Activated CD8-positive, alpha-beta T cell treated with anti-CD3 and anti-CD28 coated beads for 36 hours (primary cell): ENCODE results near the gene CTBP2. TPM values are rescaled to one million over a fixed set of nuclear protein-coding genes. Genes with fewer than 3 reads are reported as not detected.

Experiments used
- ATAC-seq: fragments of 200-7000 bp; cut with Tn5 transposase; one replicate; pipeline ENCODE4 v1.10.0; 2021; ENCODE audit warnings: mild to moderate bottlenecking, moderate library complexity
- CTCF ChIA-PET: fragments of 350-600 bp; sonication (Branson Sonifier 250); formaldehyde crosslinking; loops from one replicate; lab custom pipeline; 2021; ENCODE audit warnings: antibody characterized with exemption; lab: Charles Lee
- POLR2A ChIA-PET: fragments of 350-600 bp; sonication (Branson Sonifier 250); formaldehyde crosslinking; loops from one replicate; lab custom pipeline; 2021; ENCODE audit warnings: antibody characterized with exemption; lab: Charles Lee
- DNase-seq: peaks from one replicate; pipeline ENCODE4 v3.0.0-alpha.2; 2020
- H3K27ac Mint-ChIP-seq: one replicate; pipeline ENCODE4 v1.8.0; 2021; ENCODE audit warnings: mild to moderate bottlenecking, mixed read lengths
- H3K27me3 Mint-ChIP-seq: one replicate; pipeline ENCODE4 v1.8.0; 2021; ENCODE audit warnings: mixed read lengths
- H3K36me3 Mint-ChIP-seq: one replicate; pipeline ENCODE4 v1.8.0; 2021; ENCODE audit warnings: low read depth, mixed read lengths
- H3K4me1 Mint-ChIP-seq: one replicate; pipeline ENCODE4 v1.8.0; 2021; ENCODE audit warnings: low read depth, mixed read lengths
- H3K4me3 Mint-ChIP-seq: one replicate; pipeline ENCODE4 v1.8.0; 2021; ENCODE audit warnings: mild to moderate bottlenecking, moderate library complexity, mixed read lengths
- H3K9me3 Mint-ChIP-seq: one replicate; pipeline ENCODE4 v1.8.0; 2021; ENCODE audit warnings: mixed read lengths
- intact Hi-C: fragments of 100-400 bp; cut with micrococcal nuclease; formaldehyde crosslinking; loops from one replicate; pipeline ENCODE4 v1.10.0; 2022
- total RNA-seq, 2 experiments: library from RNA; stranded (reverse); gene quantifications; one replicate each; pipeline ENCODE4 v1.2.3, GENCODE V29; 2021
- TF ChIP-seq, protein P1 (sequence below): fragments of 200-600 bp; IDR thresholded peaks from one replicate; pipeline ENCODE4 v1.8.0; 2022; ENCODE audit warnings: antibody characterized with exemption, mild to moderate bottlenecking

Gene CTBP2
- total RNA-seq, 2 experiments from 2014 or later: 0.60 to 0.88 TPM

DNA sequence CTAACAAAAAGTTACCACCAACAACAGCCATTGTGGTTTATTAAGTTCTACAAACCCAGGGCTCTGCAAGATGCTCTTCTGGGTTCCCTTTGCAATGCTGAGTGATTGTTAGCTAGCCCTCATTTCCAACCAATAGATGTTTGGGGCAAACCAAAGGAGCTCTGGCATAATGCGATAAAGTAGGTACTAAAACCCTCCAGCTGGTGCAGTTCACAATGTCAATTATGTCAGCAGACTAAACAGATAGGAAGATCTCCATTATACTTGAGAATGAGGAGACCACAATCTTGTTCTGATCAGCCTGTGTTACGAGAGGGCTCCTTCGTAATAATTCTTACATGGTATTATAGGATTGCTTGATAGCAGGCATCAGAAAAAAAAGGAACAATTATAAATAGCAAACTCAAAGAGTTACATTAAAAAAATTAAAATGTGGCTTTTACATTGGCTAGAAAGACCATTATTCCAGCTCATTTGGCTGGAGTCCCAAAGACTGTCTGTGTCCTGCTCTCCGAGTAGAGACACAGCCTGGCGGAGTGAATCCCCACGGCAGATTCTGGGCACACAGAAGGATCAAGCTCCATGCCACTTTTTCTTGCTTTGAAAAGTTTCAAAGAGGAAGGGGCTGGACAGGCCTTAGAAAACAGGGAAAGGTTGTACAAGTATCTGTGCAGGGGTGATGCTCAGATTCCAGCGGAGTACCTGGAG lies 124.6 kb downstream of the CTBP2 start:
- TF ChIP-seq, protein P1, sequence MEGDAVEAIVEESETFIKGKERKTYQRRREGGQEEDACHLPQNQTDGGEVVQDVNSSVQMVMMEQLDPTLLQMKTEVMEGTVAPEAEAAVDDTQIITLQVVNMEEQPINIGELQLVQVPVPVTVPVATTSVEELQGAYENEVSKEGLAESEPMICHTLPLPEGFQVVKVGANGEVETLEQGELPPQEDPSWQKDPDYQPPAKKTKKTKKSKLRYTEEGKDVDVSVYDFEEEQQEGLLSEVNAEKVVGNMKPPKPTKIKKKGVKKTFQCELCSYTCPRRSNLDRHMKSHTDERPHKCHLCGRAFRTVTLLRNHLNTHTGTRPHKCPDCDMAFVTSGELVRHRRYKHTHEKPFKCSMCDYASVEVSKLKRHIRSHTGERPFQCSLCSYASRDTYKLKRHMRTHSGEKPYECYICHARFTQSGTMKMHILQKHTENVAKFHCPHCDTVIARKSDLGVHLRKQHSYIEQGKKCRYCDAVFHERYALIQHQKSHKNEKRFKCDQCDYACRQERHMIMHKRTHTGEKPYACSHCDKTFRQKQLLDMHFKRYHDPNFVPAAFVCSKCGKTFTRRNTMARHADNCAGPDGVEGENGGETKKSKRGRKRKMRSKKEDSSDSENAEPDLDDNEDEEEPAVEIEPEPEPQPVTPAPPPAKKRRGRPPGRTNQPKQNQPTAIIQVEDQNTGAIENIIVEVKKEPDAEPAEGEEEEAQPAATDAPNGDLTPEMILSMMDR: no peak
- intact Hi-C loops: no loop called here
- Mint-ChIP-seq H3K27me3 (no peaks in the 10 kb centered on the region), H3K4me1 (no peaks in the 10 kb centered on the region), H3K9me3 (no peaks in the 10 kb centered on the region), H3K27ac (no peak overlapping the region), H3K36me3 (no peaks in the 10 kb centered on the region), H3K4me3 (no peak overlapping the region)
- ATAC-seq: no peak
- CTCF ChIA-PET: no interaction called here
- no peak for DNase-seq
- POLR2A ChIA-PET: no interaction called here

DNA sequence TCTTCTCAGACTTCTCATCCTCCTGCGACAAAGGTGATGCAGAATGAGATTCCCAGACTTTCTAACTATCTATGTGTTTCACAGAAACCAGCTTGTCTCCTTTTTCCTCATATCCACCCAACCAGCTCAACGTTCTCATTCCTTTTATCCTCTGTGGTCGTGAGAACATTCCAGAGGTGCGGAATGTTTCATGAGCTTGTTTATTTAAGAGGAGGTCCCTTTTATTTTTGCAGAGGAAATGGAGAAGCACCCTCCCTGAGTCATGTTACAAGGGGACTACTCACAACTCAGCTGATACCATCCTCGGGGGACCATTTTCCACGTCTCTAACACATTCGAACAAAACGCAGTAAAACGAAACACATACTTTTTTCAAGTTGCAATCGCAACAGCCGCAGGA lies 125.2 kb downstream of the CTBP2 start:
- ATAC-seq: no peak
- Mint-ChIP-seq H3K4me1 (no peaks in the 10 kb centered on the region), H3K27me3 (no peaks in the 10 kb centered on the region), H3K27ac (no peak overlapping the region), H3K36me3 (no peaks in the 10 kb centered on the region), H3K4me3 (no peak overlapping the region), H3K9me3 (no peaks in the 10 kb centered on the region)
- TF ChIP-seq, protein P1: no peak
- POLR2A ChIA-PET: no interaction called here
- intact Hi-C loops: no loop called here
- no peak for DNase-seq
- CTCF ChIA-PET: interaction anchor here (2.6 kb wide), 1 partner anchor 12 kb away, joined by 11 read pairs; no protein-coding TSS in a partner anchor

DNA sequence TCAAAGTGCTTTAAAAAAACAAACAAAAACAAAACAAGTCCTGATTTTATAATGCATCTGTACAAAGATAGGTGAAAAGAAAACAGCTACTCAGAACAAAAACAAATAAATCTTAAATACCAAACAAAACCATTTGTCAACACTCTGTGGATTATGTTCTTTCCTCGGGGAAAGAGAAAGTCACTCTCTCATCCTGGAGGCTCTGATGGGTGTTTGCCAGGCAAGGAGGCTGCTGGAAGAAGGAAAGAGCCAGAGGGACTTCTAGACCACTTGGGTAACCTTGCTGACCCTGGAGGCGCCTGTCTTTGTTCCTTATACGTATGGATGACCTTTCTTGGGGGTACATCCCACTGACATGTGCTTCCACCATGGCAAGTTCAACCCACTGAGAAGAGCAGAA lies 125.7 kb downstream of the CTBP2 start:
- ATAC-seq: no peak
- CTCF ChIA-PET: interaction anchor here (2.6 kb wide), 1 partner anchor 13 kb away, joined by 11 read pairs; no protein-coding TSS in a partner anchor
- no peaks in the 10 kb centered on the region for H3K36me3 Mint-ChIP-seq

DNA sequence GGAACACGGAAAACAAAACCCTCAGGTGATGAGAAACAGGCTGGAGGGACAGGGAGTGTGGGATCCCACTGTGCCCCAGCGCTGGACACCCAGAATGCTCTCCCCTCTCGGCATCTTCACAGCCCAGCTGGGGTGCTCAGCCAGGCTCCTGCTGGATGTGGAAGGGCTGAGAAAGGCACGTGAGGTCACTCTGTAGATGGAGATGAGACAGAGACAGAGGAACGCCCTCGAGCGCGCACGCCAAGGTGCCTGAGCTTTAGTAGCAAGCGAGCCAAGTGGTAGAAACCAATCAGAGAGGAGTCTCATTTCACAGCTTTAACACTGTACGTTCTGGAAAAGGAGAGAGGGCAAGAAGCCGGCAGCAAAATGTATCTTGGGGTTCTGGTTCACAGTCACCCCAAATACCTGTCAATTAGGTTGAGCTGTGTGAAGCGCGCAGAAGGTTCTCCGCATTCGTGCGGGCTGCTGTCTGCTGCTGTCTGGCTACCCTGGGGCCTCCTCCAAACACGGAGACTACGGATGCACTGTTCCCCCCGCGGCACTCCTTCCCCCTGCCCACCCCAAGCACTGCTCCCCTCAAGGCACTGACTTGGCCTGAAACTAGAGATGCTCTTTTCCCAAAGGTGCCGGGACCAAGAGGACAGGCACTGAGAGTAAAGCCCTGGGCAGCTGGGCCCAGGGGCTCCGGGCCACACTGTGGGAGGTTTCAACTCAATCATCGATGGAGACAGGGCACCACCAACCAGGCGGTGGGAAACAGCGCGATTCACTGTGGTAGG lies 127.0 kb downstream of the CTBP2 start:
- ChIA-PET CTCF (interaction anchor here (0.6 to 2.6 kb wide), 2 partner anchors 14 to 1103 kb away, joined by 3 to 11 read pairs; no protein-coding TSS in a partner anchor), POLR2A (no interaction called here)
- no peaks in the 10 kb centered on the region for H3K9me3 Mint-ChIP-seq
- H3K4me3 Mint-ChIP-seq: no peak overlapping the region
- H3K27me3 Mint-ChIP-seq: no peaks in the 10 kb centered on the region
- intact Hi-C loops: no loop called here
- ATAC-seq: no peak
- no peaks in the 10 kb centered on the region for H3K36me3 Mint-ChIP-seq
- H3K27ac Mint-ChIP-seq: no peak overlapping the region
- TF ChIP-seq, protein P1: no peak
- no peaks in the 10 kb centered on the region for H3K4me1 Mint-ChIP-seq
- DNase-seq: no peak

More for the DNA sequence above, 125.7 kb downstream of the CTBP2 start:
- POLR2A ChIA-PET: no interaction called here
- Mint-ChIP-seq H3K4me3 (no peak overlapping the region), H3K9me3 (no peaks in the 10 kb centered on the region), H3K27ac (no peak overlapping the region), H3K27me3 (no peaks in the 10 kb centered on the region), H3K4me1 (no peaks in the 10 kb centered on the region)
- TF ChIP-seq, protein P1: no peak
- intact Hi-C loops: no loop called here
- no peak for DNase-seq
